Neuronal stem cell (in vitro differentiated cells): ENCODE data around the gene WDR49. TPM values are rescaled to one million over a fixed set of nuclear protein-coding genes. Genes with fewer than 3 reads are reported as not detected.

ENCODE experiments used
- DNase-seq: peaks from one replicate; pipeline ENCODE4 v3.0.0-alpha.2; 2013; ENCODE audit warnings: low spot score
- H2AFZ ChIP-seq: one replicate; pipeline ENCODE4 v1.6.1; 2013; ENCODE audit warnings: mild to moderate bottlenecking, low read length, inconsistent platforms
- H2AK5ac ChIP-seq: 2 replicates; pipeline ENCODE4 v1.6.1; 2013; ENCODE audit warnings: low read depth, mild to moderate bottlenecking, inconsistent platforms, low read length, moderate library complexity, mixed read lengths
- H2BK120ac ChIP-seq: 2 replicates; pipeline ENCODE4 v1.6.1; 2013; ENCODE audit warnings: low read depth, mild to moderate bottlenecking, inconsistent platforms, low read length, moderate library complexity, mixed read lengths
- H2BK12ac ChIP-seq: one replicate; pipeline ENCODE4 v1.6.1; 2013; ENCODE audit warnings: low read length, inconsistent platforms
- H2BK15ac ChIP-seq: 2 replicates; pipeline ENCODE4 v1.6.1; 2013; ENCODE audit warnings: mild to moderate bottlenecking, low read length, inconsistent platforms, mixed read lengths
- H2BK5ac ChIP-seq: one replicate; pipeline ENCODE4 v1.6.1; 2013; ENCODE audit warnings: inconsistent platforms, mild to moderate bottlenecking, low read length, moderate library complexity
- H3K14ac ChIP-seq: one replicate; pipeline ENCODE4 v1.6.1; 2013; ENCODE audit warnings: low read length, inconsistent platforms
- H3K18ac ChIP-seq: 2 replicates; pipeline ENCODE4 v1.6.1; 2013; ENCODE audit warnings: low read length, inconsistent platforms
- H3K23ac ChIP-seq: 2 replicates; pipeline ENCODE4 v1.6.1; 2013; ENCODE audit warnings: low read depth, mild to moderate bottlenecking, mixed read lengths, low read length, inconsistent platforms; ENCODE audit not compliant: poor library complexity
- H3K27ac ChIP-seq: replicated peaks from 3 replicates; pipeline ENCODE4 v1.5.1; 2013; ENCODE audit warnings: low read length, inconsistent platforms
- H3K27me3 ChIP-seq, 3 experiments: 2 replicates each; pipeline ENCODE4 v1.6.1; 2013; ENCODE audit warnings: low read length in 3 of 3, mild to moderate bottlenecking in 2 of 3, inconsistent platforms in 1 of 3, low read depth in 1 of 3, mixed read lengths in 1 of 3, moderate library complexity in 1 of 3; ENCODE audit not compliant: control insufficient read depth in 3 of 3, insufficient read depth in 3 of 3
- H3K36me3 ChIP-seq, 2 donors: replicated peaks in 1 of 2; 2 replicates each; pipeline ENCODE4 v1.6.1; 2013; ENCODE audit warnings: low read length in 2 of 2; ENCODE audit not compliant: control insufficient read depth in 2 of 2, insufficient read depth in 2 of 2
- H3K4ac ChIP-seq: 2 replicates; pipeline ENCODE4 v1.6.1; 2013; ENCODE audit warnings: inconsistent platforms, mild to moderate bottlenecking, low read length, moderate library complexity
- H3K4me1 ChIP-seq, 2 donors: 1 replicate in 1 of 2; 2 replicates in 1 of 2; pipeline ENCODE4 v1.6.1; 2013; ENCODE audit warnings: low read length in 2 of 2, low read depth in 1 of 2; ENCODE audit not compliant: control insufficient read depth in 2 of 2, insufficient read depth in 1 of 2
- H3K4me2 ChIP-seq: one replicate; pipeline ENCODE4 v1.6.1; 2013; ENCODE audit warnings: mild to moderate bottlenecking, low read length, inconsistent platforms; ENCODE audit not compliant: insufficient read depth, poor library complexity, severe bottlenecking
- H3K4me3 ChIP-seq, 2 donors: 2 replicates each; pipeline ENCODE4 v1.5.1; 2013; ENCODE audit warnings: low read length in 2 of 2, mild to moderate bottlenecking in 2 of 2, inconsistent platforms in 1 of 2, moderate library complexity in 1 of 2
- H3K79me1 ChIP-seq: one replicate; pipeline ENCODE4 v1.6.1; 2013; ENCODE audit warnings: low read depth, mild to moderate bottlenecking, inconsistent platforms, low read length, moderate library complexity
- H3K9ac ChIP-seq: one replicate; pipeline ENCODE4 v1.6.1; 2013; ENCODE audit warnings: mild to moderate bottlenecking, low read depth, low read length, inconsistent platforms; ENCODE audit not compliant: poor library complexity
- H3K9me3 ChIP-seq, 2 donors: replicated peaks in 1 of 2; 2 replicates each; pipeline versions ENCODE3 to v1.6.1; 2013; ENCODE audit warnings: low read length in 2 of 2, mild to moderate bottlenecking in 2 of 2, inconsistent platforms in 1 of 2, low read depth in 1 of 2, mixed read lengths in 1 of 2, moderate library complexity in 1 of 2; ENCODE audit not compliant: control insufficient read depth in 2 of 2, insufficient read depth in 1 of 2
- H4K8ac ChIP-seq: one replicate; pipeline ENCODE4 v1.6.1; 2013; ENCODE audit warnings: low read depth, mild to moderate bottlenecking, inconsistent platforms, low read length, moderate library complexity
- H4K91ac ChIP-seq: one replicate; pipeline ENCODE4 v1.6.1; 2013; ENCODE audit warnings: low read length, low read depth, mild to moderate bottlenecking, inconsistent platforms; ENCODE audit not compliant: poor library complexity
- WGBS, 2 donors: extraction: QIAGEN DNeasy Blood & Tissue Kit; methylation state at CpG; one replicate each; pipeline ENCODE4 v1.1.7; 2013; ENCODE audit warnings: missing lambda C conversion rate in 2 of 2, mixed read lengths in 1 of 2; ENCODE audit not compliant: insufficient read length in 2 of 2, insufficient replicate concordance in 1 of 2; ENCODE audit errors: extremely low coverage in 2 of 2; 5-methylcytosine and 5-hydroxymethylcytosine counted together
- polyA plus RNA-seq, 2 experiments: library from polyadenylated mRNA; stranded (reverse); fragments of 200-250 nt; gene quantifications; one replicate each; pipeline ENCODE4 v1.2.3, GENCODE V29; 2013

The WDR49 gene
- 0.13 TPM for polyA plus RNA-seq (2013, experiment 1 of 2)
- 0.04 TPM for polyA plus RNA-seq (2013, experiment 2 of 2)

DNA sequence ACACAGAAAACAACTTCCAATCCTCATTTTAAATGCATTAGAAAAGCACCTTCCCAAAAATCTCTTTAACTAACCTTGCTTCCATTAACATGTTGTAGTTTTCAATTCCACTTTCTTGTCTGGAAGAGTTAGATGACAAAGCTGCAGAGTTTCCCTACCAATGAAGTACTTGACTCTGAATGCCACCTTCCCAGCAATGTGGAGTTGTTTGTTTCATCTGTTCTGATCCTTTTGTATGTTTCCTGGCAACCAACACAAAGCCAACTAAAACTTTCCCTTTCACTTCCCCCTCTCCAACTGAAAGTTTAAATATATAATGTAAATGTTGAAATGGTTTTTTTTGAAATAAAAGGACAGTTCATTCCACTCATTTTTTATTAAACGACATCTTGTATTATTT is at the start of gene WDR49:
Gene WDR49 (minus strand): TSS at position 183 of the 400 bp plus-strand sequence. CDS start 517 bp downstream, outside the sequence.
- no peak within 1 kb of the TSS for H3K27ac ChIP-seq

DNA sequence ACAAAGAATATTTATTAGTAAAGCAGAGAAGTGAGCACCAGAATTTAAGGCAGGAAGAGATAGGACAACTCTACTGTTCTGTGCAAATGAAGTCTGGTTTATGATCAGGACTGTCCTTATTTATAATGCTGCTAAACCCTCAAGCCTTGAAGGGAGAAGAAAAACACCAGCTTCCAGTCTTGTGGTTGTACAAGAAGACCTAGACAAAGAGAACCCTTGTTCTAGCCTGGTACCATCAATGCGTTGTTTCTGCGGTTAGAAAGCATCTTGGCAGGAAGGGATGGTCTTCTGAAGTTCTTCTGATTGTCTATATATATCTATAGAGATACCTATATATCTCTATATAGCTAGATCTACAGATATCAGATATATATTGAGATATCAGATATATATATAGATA is 47.2 kb upstream of the WDR49 start:
- no peak overlapping the region for H3K4me2 ChIP-seq
- H3K4me1 ChIP-seq = no peaks in the 10 kb centered on the region
- H3K18ac ChIP-seq = no peak overlapping the region
- H4K8ac ChIP-seq = no peak overlapping the region
- no peak overlapping the region for H2BK120ac ChIP-seq
- H3K4ac ChIP-seq = no peak overlapping the region
- H3K36me3 ChIP-seq = peaks cover 4 to 82% of the 10 kb centered on the region in 2 donors
- H2BK5ac ChIP-seq = no peak overlapping the region
- H3K79me1 ChIP-seq = no peaks in the 10 kb centered on the region
- no peak overlapping the region for H3K9ac ChIP-seq
- no peak overlapping the region for H3K27ac ChIP-seq
- no peak overlapping the region for H3K23ac ChIP-seq
- DNase-seq = no peak
- H2BK15ac ChIP-seq = no peak overlapping the region
- H3K14ac ChIP-seq = no peak overlapping the region
- no CpG with 5 or more reads among the region's 2 CpGs for WGBS, 2 donors
- no peak overlapping the region for H2AK5ac ChIP-seq
- no peak overlapping the region for H2AFZ ChIP-seq
- H3K27me3 ChIP-seq = no peaks in the 10 kb centered on the region
- H4K91ac ChIP-seq = no peak overlapping the region
- H2BK12ac ChIP-seq = no peak overlapping the region
- peaks cover 0 to 8% of the 10 kb centered on the region in 2 donors for H3K9me3 ChIP-seq
- no peak overlapping the region for H3K4me3 ChIP-seq

More for the DNA sequence above, at the start of gene WDR49:
- Histone ChIP-seq H4K8ac (no peak within 1 kb of the TSS), H3K23ac (no peak within 1 kb of the TSS), H3K4me2 (no peak within 1 kb of the TSS), H2BK12ac (no peak within 1 kb of the TSS), H3K9ac (no peak within 1 kb of the TSS), H3K9me3 (no peaks in the 10 kb centered on the region), H3K14ac (no peak within 1 kb of the TSS), H3K4me3 (peak within 1 kb of the TSS in 1 of 2 donors; percentile 41), H2BK5ac (no peak within 1 kb of the TSS), H3K4ac (no peak within 1 kb of the TSS), H2AFZ (peak within 1 kb of the TSS; percentile 25), H2AK5ac (no peak within 1 kb of the TSS), H2BK120ac (no peak within 1 kb of the TSS), H3K79me1 (no peaks in the 10 kb centered on the region), H4K91ac (no peak within 1 kb of the TSS), H3K18ac (no peak within 1 kb of the TSS), H3K36me3 (peaks cover 0 to 19% of the 10 kb centered on the region in 2 donors), H3K27me3 (no peaks in the 10 kb centered on the region), H3K4me1 (peaks cover 8 to 32% of the 10 kb centered on the region in 2 donors), H2BK15ac (no peak within 1 kb of the TSS)
- no CpG with 5 or more reads among the region's 1 CpG for WGBS, 2 donors
- DNase-seq = peak; percentile 61

DNA sequence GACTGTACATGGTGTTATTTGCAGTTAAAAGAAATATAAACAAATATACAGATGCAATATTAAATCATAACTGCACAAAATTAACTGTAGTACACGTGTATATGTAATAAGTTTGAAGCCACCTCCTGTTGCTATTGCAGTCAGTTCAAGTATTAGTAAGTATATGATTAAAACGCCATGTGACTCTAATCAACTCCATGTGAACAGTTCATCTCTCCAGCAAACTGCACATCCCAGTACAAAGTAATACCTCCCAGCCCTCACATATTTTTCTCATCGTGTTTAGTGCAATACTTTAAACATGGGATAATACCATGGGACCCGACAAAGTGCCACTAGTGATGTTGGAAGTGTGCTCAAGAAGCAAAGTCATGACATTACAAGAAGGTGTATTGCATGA is 46.3 kb upstream of the WDR49 start:
- no CpG with 5 or more reads among the region's 4 CpGs for WGBS, 2 donors
- Histone ChIP-seq H2AK5ac (no peak overlapping the region), H2AFZ (no peak overlapping the region), H3K9ac (no peak overlapping the region), H3K18ac (no peak overlapping the region), H3K9me3 (peaks cover 0 to 8% of the 10 kb centered on the region in 2 donors), H3K27ac (no peak overlapping the region), H3K23ac (no peak overlapping the region), H3K4me1 (no peaks in the 10 kb centered on the region), H3K79me1 (no peaks in the 10 kb centered on the region), H4K8ac (no peak overlapping the region), H3K36me3 (peaks cover 6 to 85% of the 10 kb centered on the region in 2 donors), H3K27me3 (no peaks in the 10 kb centered on the region), H4K91ac (no peak overlapping the region), H2BK12ac (no peak overlapping the region), H2BK15ac (no peak overlapping the region), H2BK120ac (no peak overlapping the region), H3K4ac (no peak overlapping the region), H3K4me3 (no peak overlapping the region), H2BK5ac (no peak overlapping the region), H3K4me2 (no peak overlapping the region), H3K14ac (no peak overlapping the region)
- DNase-seq = no peak

DNA sequence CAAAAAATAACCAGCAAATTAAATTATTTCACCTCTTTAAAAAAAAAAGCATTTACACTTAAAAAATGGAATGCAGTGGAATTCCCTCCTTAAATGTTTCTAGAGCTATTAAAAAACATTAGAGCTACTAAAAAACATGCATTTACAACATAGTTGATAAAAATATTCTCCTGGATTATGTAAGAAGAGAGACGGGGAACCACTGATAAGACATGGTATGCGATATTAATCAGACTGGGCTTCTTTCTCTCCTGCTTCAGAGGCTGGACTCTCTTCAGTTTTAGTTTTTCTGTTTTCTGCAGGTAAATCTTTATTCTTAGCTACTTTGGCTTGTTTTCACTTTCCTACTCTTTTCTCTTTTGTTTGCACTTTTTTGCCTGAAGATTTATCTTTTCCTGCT is 40.4 kb upstream of the WDR49 start:
- DNase-seq = no peak
- H3K9me3 ChIP-seq = no peaks in the 10 kb centered on the region
- H3K27me3 ChIP-seq = no peaks in the 10 kb centered on the region
- H2AK5ac ChIP-seq = no peak overlapping the region
- no peak overlapping the region for H3K14ac ChIP-seq
- no peak overlapping the region for H2BK12ac ChIP-seq
- no peak overlapping the region for H4K91ac ChIP-seq
- WGBS, 2 donors = no CpG with 5 or more reads among the region's 2 CpGs
- H2BK5ac ChIP-seq = no peak overlapping the region
- no peaks in the 10 kb centered on the region for H3K4me1 ChIP-seq
- H2BK120ac ChIP-seq = no peak overlapping the region
- H3K27ac ChIP-seq = no peak overlapping the region
- H3K18ac ChIP-seq = no peak overlapping the region
- no peak overlapping the region for H4K8ac ChIP-seq
- no peak overlapping the region for H2BK15ac ChIP-seq
- H2AFZ ChIP-seq = no peak overlapping the region
- no peaks in the 10 kb centered on the region for H3K79me1 ChIP-seq
- no peak overlapping the region for H3K4me3 ChIP-seq
- no peak overlapping the region for H3K23ac ChIP-seq
- H3K9ac ChIP-seq = no peak overlapping the region
- H3K36me3 ChIP-seq = peaks cover 6 to 76% of the 10 kb centered on the region in 2 donors
- H3K4ac ChIP-seq = no peak overlapping the region
- no peak overlapping the region for H3K4me2 ChIP-seq
